GM21390 (cell line): ENCODE results near the gene LHX6.

Source experiments
- ATAC-seq: cut with Tn5 transposase; IDR thresholded peaks from one replicate; pipeline ENCODE4 v1.9.1; 2021; ENCODE audit not compliant: unreplicated experiment

LHX6 gene

GRCh38 chr9:122236681-122237080 lies 7.9 kb upstream of the LHX6 start:
- ATAC-seq: no peak

GRCh38 chr9:122234022-122234748 lies 5.4 kb upstream of the LHX6 start:
- ATAC-seq: no peak

DNA sequence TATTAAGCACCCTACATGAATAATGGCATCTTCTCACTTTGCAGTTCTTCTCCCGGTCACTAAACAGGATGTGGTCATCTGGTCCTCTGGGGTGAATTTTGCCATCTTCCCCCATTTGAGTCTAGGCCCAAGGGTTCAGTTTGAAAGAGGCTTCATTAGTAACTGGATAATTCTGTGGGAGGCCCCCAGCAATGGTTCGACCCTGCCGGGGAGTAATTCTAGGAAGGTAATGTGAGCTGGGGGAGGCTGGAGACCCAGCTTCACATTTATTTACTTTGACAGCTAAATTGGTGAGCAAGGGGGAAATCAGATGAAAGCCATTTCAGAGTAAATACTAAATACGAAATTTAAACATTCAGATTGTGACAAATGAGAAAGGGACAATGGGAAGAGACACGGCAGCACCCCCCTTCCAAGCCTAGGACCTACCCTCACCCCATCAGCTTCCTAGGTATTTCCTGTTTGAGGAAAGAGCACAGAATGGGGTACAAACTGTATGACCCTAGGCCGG lies 4.1 kb upstream of the LHX6 start:
- no peak for ATAC-seq

GRCh38 chr9:122229485-122229837 lies 704 bp upstream of the LHX6 start:
- no peak for ATAC-seq

DNA sequence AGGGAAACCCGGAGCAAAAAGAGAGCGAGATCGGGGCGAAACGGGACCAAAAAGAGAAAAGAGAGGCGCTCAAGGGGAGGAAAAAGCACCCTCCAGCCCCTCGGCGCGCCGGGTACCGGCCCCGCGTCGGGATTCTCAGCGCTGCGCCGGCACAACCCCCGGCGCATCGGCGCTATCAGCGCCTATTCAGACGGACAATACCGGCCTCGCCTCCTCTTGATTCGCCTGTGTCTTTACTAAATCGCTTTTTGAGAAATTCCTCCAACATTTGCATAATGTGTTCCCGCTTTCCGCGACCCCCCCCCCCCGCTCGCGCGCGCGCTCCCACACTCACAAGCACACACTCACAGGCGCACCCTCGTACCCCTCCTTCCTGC lies 578 bp downstream of the LHX6 start:
- no peak for ATAC-seq

GRCh38 chr9:122227575-122227900 lies 1.2 kb downstream of the LHX6 start:
- ATAC-seq: no peak

DNA sequence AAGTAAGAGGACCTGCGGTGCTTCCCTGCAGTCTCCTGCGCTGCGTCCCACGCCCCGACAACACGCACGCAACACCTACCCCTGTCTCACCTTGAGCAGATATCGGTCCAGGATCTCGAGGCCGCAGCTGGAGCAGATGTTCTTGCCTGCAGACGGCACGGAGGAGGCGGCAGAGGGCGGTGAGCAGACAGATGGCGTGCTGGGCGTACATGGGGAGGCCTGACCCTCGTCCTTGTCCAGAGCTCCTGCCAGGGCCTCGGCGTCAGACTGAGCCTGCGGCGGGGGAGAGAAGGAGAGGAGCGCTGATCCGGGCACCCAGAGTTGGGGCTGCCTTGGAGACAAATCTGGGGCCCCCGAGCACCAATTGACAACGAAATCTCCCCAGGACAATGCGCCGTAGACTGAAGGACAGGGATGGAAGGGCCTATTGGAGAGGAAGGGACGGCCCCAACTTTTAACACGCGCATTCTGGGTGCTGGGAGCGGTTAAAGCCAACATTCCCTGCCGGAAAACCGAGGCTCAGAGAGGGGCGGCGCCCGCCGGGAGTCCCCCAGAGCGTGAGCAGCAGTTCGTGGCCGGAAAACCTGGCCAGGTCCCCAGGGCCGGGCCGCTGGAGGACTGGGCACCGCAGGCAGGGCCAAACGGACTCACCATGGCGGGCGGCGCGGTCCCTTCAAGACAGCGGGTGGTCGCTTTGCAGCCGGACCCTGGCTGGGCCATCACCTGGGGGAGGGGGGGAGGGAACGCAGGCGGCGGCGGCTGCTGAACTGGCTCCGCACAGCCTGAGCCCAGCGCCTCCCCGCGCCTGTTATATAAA lies 1.8 kb downstream of the LHX6 start:
- ATAC-seq: no peak

DNA sequence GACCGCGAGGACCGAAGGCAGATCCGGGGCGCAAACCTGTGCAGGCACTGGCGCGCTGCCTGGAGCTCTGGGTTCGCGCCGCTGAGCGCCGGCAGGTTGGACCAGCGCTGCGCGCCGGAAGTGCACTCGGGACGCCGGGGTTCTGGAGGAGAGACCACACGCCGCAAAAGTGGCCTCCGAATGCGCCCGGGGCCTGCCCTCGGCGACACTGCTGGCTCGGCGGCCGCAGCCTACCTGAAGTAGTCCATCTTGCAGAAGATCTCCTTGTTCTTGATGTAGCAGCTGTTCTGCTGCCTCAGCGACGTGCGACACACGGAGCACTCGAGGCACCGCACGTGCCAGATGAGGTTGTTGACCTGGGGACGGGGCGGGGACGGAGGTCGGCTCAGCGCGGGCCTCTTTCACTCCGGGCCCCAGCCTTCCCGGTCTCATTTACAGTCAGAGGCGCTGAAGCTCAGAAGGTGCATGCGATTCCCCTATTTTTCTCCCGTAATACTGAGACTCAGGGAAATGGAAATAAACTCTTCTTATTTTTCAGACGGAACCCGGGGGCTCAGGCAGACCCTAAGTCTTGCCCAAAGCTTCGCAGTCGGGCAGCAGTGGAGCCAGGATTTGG lies 2.5 kb downstream of the LHX6 start:
- no peak for ATAC-seq

GRCh38 chr9:122225312-122226141 lies 3.2 kb downstream of the LHX6 start:
- no peak for ATAC-seq

GRCh38 chr9:122223435-122223834 lies 5.3 kb downstream of the LHX6 start:
- ATAC-seq: no peak

DNA sequence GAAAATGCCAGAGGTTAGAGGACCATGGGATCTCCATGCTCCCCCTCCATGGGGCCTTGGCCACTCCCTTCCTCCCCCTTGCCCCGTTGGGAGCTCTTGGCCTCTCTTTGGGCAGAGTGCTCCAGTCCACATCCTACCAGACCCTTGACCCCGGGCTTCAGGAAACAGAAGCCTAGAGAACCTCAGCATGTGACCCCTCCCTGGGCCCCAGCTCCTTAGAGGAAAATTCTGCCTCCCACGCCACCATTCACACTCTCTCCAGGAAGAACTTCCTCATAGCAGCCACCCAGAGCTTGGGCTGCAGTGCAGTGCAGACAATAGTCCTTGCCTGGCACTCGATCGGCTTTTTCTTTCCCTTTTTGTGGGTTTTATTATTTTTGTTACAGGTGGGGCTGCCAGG lies 6.0 kb downstream of the LHX6 start:
- ATAC-seq: no peak

GRCh38 chr9:122221183-122221811 lies 7.5 kb downstream of the LHX6 start:
- no peak for ATAC-seq

GRCh38 chr9:122220673-122221182 lies 8.0 kb downstream of the LHX6 start:
- ATAC-seq: no peak

GRCh38 chr9:122219856-122220672 lies 8.7 kb downstream of the LHX6 start:
- ATAC-seq: no peak

GRCh38 chr9:122218935-122219855 lies 9.6 kb downstream of the LHX6 start:
- no peak for ATAC-seq

GRCh38 chr9:122218071-122218934 lies 10.5 kb downstream of the LHX6 start:
- no peak for ATAC-seq

- no peak for ATAC-seq
These were observed 11.1 kb downstream of the LHX6 start for GRCh38 chr9:122217640-122218039.
